Measurements from ENCODE around the gene LARP1B. TPM values are rescaled to one million over a fixed set of nuclear protein-coding genes. Genes with fewer than 3 reads are reported as not detected.
A peak's percentile ranks its signal among the peaks of the same experiment; 100 is the strongest.

Gene LARP1B
- total and polyA plus RNA-seq, 2 of the 8 experiments (the other 6 are each of a cell fraction or from before 2014, with no cell fraction given), result 10.6 to 47.0 TPM

DNA sequence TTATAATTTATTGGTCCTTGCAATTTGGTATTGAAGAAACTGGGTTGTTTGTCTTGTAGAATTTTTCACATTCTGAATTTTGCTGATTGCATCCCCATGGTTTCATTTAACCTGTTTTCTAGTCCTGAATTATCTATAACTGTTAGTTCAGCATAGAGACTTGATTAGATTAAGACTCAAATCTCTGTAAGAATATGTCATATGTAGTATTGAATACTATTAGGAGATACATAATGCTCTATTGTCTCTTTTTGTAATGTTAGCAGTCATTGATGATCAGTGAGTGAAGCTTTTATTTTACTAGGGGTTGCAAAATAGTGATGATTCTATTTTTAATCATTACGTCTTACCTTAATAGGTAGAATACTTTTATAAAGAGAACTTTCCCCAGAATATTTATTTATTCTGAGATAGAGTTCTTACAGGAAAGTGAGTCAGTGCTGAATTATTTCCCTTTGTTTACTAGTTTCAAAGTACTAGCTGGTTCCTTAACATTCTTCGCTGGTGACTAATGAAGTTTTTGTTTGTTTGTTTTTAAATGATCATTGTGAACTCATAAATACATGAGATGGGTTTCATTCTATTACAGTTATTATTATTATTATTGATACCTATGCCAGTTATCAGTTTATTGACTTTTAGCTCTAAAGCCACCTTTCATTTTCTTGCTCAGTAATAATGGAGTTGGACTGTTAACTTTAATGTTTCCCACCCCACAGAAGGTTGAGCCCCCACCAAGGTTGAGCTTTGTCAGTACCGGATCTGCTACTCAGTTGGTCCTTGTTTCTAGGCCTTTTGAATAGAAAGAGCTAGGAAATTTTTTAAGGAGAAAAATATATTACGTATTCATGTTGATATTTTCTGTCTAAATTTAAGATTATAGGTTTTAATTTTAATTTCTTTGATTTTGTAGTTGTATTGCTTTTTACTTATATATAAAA lies 102.3 kb downstream of the LARP1B start (continued):
- TF ChIP-seq, protein P1, sequence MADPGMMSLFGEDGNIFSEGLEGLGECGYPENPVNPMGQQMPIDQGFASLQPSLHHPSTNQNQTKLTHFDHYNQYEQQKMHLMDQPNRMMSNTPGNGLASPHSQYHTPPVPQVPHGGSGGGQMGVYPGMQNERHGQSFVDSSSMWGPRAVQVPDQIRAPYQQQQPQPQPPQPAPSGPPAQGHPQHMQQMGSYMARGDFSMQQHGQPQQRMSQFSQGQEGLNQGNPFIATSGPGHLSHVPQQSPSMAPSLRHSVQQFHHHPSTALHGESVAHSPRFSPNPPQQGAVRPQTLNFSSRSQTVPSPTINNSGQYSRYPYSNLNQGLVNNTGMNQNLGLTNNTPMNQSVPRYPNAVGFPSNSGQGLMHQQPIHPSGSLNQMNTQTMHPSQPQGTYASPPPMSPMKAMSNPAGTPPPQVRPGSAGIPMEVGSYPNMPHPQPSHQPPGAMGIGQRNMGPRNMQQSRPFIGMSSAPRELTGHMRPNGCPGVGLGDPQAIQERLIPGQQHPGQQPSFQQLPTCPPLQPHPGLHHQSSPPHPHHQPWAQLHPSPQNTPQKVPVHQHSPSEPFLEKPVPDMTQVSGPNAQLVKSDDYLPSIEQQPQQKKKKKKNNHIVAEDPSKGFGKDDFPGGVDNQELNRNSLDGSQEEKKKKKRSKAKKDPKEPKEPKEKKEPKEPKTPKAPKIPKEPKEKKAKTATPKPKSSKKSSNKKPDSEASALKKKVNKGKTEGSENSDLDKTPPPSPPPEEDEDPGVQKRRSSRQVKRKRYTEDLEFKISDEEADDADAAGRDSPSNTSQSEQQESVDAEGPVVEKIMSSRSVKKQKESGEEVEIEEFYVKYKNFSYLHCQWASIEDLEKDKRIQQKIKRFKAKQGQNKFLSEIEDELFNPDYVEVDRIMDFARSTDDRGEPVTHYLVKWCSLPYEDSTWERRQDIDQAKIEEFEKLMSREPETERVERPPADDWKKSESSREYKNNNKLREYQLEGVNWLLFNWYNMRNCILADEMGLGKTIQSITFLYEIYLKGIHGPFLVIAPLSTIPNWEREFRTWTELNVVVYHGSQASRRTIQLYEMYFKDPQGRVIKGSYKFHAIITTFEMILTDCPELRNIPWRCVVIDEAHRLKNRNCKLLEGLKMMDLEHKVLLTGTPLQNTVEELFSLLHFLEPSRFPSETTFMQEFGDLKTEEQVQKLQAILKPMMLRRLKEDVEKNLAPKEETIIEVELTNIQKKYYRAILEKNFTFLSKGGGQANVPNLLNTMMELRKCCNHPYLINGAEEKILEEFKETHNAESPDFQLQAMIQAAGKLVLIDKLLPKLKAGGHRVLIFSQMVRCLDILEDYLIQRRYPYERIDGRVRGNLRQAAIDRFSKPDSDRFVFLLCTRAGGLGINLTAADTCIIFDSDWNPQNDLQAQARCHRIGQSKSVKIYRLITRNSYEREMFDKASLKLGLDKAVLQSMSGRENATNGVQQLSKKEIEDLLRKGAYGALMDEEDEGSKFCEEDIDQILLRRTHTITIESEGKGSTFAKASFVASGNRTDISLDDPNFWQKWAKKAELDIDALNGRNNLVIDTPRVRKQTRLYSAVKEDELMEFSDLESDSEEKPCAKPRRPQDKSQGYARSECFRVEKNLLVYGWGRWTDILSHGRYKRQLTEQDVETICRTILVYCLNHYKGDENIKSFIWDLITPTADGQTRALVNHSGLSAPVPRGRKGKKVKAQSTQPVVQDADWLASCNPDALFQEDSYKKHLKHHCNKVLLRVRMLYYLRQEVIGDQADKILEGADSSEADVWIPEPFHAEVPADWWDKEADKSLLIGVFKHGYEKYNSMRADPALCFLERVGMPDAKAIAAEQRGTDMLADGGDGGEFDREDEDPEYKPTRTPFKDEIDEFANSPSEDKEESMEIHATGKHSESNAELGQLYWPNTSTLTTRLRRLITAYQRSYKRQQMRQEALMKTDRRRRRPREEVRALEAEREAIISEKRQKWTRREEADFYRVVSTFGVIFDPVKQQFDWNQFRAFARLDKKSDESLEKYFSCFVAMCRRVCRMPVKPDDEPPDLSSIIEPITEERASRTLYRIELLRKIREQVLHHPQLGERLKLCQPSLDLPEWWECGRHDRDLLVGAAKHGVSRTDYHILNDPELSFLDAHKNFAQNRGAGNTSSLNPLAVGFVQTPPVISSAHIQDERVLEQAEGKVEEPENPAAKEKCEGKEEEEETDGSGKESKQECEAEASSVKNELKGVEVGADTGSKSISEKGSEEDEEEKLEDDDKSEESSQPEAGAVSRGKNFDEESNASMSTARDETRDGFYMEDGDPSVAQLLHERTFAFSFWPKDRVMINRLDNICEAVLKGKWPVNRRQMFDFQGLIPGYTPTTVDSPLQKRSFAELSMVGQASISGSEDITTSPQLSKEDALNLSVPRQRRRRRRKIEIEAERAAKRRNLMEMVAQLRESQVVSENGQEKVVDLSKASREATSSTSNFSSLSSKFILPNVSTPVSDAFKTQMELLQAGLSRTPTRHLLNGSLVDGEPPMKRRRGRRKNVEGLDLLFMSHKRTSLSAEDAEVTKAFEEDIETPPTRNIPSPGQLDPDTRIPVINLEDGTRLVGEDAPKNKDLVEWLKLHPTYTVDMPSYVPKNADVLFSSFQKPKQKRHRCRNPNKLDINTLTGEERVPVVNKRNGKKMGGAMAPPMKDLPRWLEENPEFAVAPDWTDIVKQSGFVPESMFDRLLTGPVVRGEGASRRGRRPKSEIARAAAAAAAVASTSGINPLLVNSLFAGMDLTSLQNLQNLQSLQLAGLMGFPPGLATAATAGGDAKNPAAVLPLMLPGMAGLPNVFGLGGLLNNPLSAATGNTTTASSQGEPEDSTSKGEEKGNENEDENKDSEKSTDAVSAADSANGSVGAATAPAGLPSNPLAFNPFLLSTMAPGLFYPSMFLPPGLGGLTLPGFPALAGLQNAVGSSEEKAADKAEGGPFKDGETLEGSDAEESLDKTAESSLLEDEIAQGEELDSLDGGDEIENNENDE (IDR thresholded peaks at IDR 0.05; ENCODE audit: insufficient replicate concordance, low read length), result peak; percentile 18
- TF ChIP-seq CBX8 (IDR thresholded peaks at IDR 0.05; ENCODE audit: borderline replicate concordance, low read depth, low read length) (no peak), JUN (IDR thresholded peaks at IDR 0.05; ENCODE audit: low read depth, low read length) (peak; percentile 78), SUZ12 (IDR thresholded peaks at IDR 0.05; ENCODE audit: low read length) (no peak), SIX5 (IDR thresholded peaks at IDR 0.05; ENCODE audit: low read depth, low read length) (no peak), POLR2A (IDR thresholded peaks at IDR 0.05; ENCODE audit: control extremely low read depth in 1 of 2, low read depth in 2 of 2, low read length in 2 of 2) (no peak), SIN3A (conservative IDR thresholded peaks at IDR 0.05 in 1 of 2, IDR thresholded peaks at IDR 0.05 in 1 of 2; ENCODE audit: low read depth in 1 of 2, low read length in 2 of 2) (no peak), JUND (IDR thresholded peaks at IDR 0.05; ENCODE audit: low read length) (peak; percentile 87), BACH1 (IDR thresholded peaks at IDR 0.05; ENCODE audit: low read length) (no peak)
- TF ChIP-seq, protein P2, sequence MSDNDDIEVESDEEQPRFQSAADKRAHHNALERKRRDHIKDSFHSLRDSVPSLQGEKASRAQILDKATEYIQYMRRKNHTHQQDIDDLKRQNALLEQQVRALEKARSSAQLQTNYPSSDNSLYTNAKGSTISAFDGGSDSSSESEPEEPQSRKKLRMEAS (IDR thresholded peaks at IDR 0.05), result no peak

Data from H1 (cell line).